K562 (cell line): ENCODE results near the gene TRIO. TPM values are rescaled to one million over a fixed set of nuclear protein-coding genes. Genes with fewer than 3 reads are reported as not detected.

Experiments used
- ATAC-seq: fragments of 200-7000 bp; cut with Tn5 transposase; 3 replicates; pipeline ENCODE4 v1.9.1; 2020; ENCODE audit warnings: moderate library complexity
- BruUV-seq: library from RNA; stranded (reverse); fragments of 400-500 nt; replicated peaks from 2 replicates; lab custom pipeline; 2021; lab: Mats Ljungman, UMichigan
- CTCF ChIA-PET: fragments of 300-600 bp; formaldehyde crosslinking; extraction: SDS; loops from one replicate; lab custom pipeline; 2021; ENCODE audit warnings: low intra/inter-chr PET ratio; lab: Yijun Ruan, JAX
- POLR2A ChIA-PET: fragments of 300-600, 350-650 bp; sonication (Branson Sonifier 250); formaldehyde crosslinking; extraction: SDS; loops from one replicate; lab custom pipeline; 2021; ENCODE audit warnings: antibody characterized with exemption, inconsistent platforms; lab: Yijun Ruan, JAX
- DNase-seq, 4 experiments: peaks; one replicate each; pipeline versions ENCODE4 v3.0.0 to v3.0.0-alpha.2; 2011 to 2018; ENCODE audit warnings: low spot score in 3 of 4, mixed read lengths in 3 of 4; ENCODE audit errors: extremely low read depth in 1 of 4
- FAIRE-seq: peaks from 2 replicates; lab custom pipeline; 2011; peaks lifted over from hg19 to GRCh38; lab: Jason Lieb, UNC
- H2AFZ ChIP-seq: 2 replicates; pipeline ENCODE4 v1.6.0; 2011; ENCODE audit warnings: low read depth, low read length, control low read depth, inconsistent platforms
- H3K27ac ChIP-seq: fragments of 200-600 bp; 3 replicates; pipeline ENCODE4 v1.8.0; 2011; ENCODE audit warnings: low read depth, mild to moderate bottlenecking, control low read depth, inconsistent platforms, low read length, moderate library complexity, mixed read lengths; ENCODE audit errors: extremely low read depth
- H3K27me3 ChIP-seq, 2 experiments: fragments of 300-600 bp in 1 of 2; 2 replicates in 1 of 2; 3 replicates in 1 of 2; pipeline versions ENCODE4 v1.6.0 to v1.8.0; 2011; ENCODE audit warnings: inconsistent platforms in 2 of 2, low read length in 2 of 2, mild to moderate bottlenecking in 1 of 2, mixed read lengths in 1 of 2, moderate library complexity in 1 of 2; ENCODE audit not compliant: control insufficient read depth in 2 of 2, insufficient read depth in 2 of 2
- H3K36me3 ChIP-seq: fragments of 300-600 bp; 3 replicates; pipeline ENCODE4 v1.8.0; 2011; ENCODE audit warnings: mild to moderate bottlenecking, low read length, inconsistent platforms; ENCODE audit not compliant: control insufficient read depth, insufficient read depth
- H3K4me1 ChIP-seq, 2 experiments: fragments of 200-600 bp in 1 of 2; replicated peaks in 1 of 2; 2 replicates in 1 of 2; 3 replicates in 1 of 2; pipeline versions ENCODE4 v1.5.1 to v1.8.0; 2011; ENCODE audit warnings: inconsistent platforms in 2 of 2, low read length in 2 of 2, mild to moderate bottlenecking in 1 of 2, mixed read lengths in 1 of 2, moderate library complexity in 1 of 2; ENCODE audit not compliant: control insufficient read depth in 2 of 2, insufficient read depth in 2 of 2
- H3K4me2 ChIP-seq: 2 replicates; pipeline ENCODE4 v1.6.1; 2011; ENCODE audit warnings: low read length, control low read depth, inconsistent platforms, mixed read lengths; ENCODE audit not compliant: insufficient read depth
- H3K4me3 ChIP-seq: fragments of 200-600 bp; sonication (generic), shearing (Covaris generic); 2 replicates; pipeline ENCODE4 v1.5.1; 2016; ENCODE audit warnings: control low read depth, inconsistent platforms
- H3K79me2 ChIP-seq: fragments of 200-600 bp; 3 replicates; pipeline ENCODE4 v1.8.0; 2011; ENCODE audit warnings: low read length, inconsistent platforms; ENCODE audit not compliant: control insufficient read depth, insufficient read depth
- H3K9ac ChIP-seq, 2 experiments: 2 replicates each; pipeline versions ENCODE4 v1.6.0 to v1.6.1; 2011; ENCODE audit warnings: low read depth in 2 of 2, low read length in 2 of 2, control low read depth in 1 of 2, inconsistent platforms in 1 of 2, mild to moderate bottlenecking in 1 of 2, mixed read lengths in 1 of 2; ENCODE audit not compliant: insufficient read depth in 1 of 2
- H3K9me1 ChIP-seq: one replicate; pipeline ENCODE4 v1.6.0; 2011; ENCODE audit warnings: inconsistent platforms, mild to moderate bottlenecking, low read length, moderate library complexity; ENCODE audit not compliant: control insufficient read depth, insufficient read depth
- H3K9me3 ChIP-seq: replicated peaks from 2 replicates; pipeline ENCODE4 v1.5.1; 2011; ENCODE audit warnings: low read depth, low read length, inconsistent platforms; ENCODE audit not compliant: control insufficient read depth, insufficient read depth
- H4K20me1 ChIP-seq: replicated peaks from 2 replicates; pipeline ENCODE4 v1.6.1; 2011; ENCODE audit warnings: low read length, inconsistent platforms, mixed read lengths; ENCODE audit not compliant: control insufficient read depth, insufficient read depth
- CGGBP1 ChIP-seq: fragments of 250-450 bp; sonication (Bioruptor Pico); IDR thresholded peaks from 2 replicates; pipeline ENCODE4 v1.9.0; 2021; ENCODE audit warnings: mild to moderate bottlenecking
- CHD1 ChIP-seq: fragments of 200-600 bp; sonication (generic); IDR thresholded peaks from one replicate; pipeline ENCODE4 v1.6.1; 2012; ENCODE audit warnings: mild to moderate bottlenecking, moderate library complexity, low read length, inconsistent platforms
- CHD2 ChIP-seq: IDR thresholded peaks from 2 replicates; pipeline ENCODE4 v1.6.1; 2011; ENCODE audit warnings: low read depth, low read length
- CSDE1 ChIP-seq, 2 experiments: fragments of 450-650 bp; IDR thresholded peaks; 2 replicates each; pipeline ENCODE4 v1.6.1; 2016; ENCODE audit warnings: mild to moderate bottlenecking in 1 of 2
- DEAF1 ChIP-seq: fragments of 450-650 bp; formaldehyde crosslinking; IDR thresholded peaks from 2 replicates; pipeline ENCODE4 v1.4.0; 2020; ENCODE audit warnings: mild to moderate bottlenecking, moderate library complexity
- E2F3 ChIP-seq: fragments of 250-450 bp; sonication (Bioruptor Pico); IDR thresholded peaks from 2 replicates; pipeline ENCODE4 v1.4.0; 2020; ENCODE audit warnings: mild to moderate bottlenecking
- GATAD2A ChIP-seq: fragments of 450-650 bp; IDR thresholded peaks from 2 replicates; pipeline ENCODE4 v1.6.1; 2017
- HDAC2 ChIP-seq: fragments of 450-650 bp; IDR thresholded peaks from 2 replicates; pipeline ENCODE4 v1.6.1; 2016; ENCODE audit warnings: mild to moderate bottlenecking
- JUND ChIP-seq, 2 experiments: IDR thresholded peaks; 2 replicates in 1 of 2; 3 replicates in 1 of 2; pipeline ENCODE4 v1.6.1; 2011; ENCODE audit warnings: borderline replicate concordance in 2 of 2, low read depth in 2 of 2, low read length in 2 of 2, improper control_type of control experiment in 1 of 2, missing biosample characterization in 1 of 2, missing genetic modification characterization in 1 of 2, missing genetic modification reagents in 1 of 2
- MTA2 ChIP-seq: fragments of 450-650 bp; IDR thresholded peaks from 2 replicates; pipeline ENCODE4 v1.6.1; 2016; ENCODE audit warnings: low read depth
- NFIC ChIP-seq: fragments of 450-650 bp; IDR thresholded peaks from 2 replicates; pipeline ENCODE4 v1.6.1; 2017; ENCODE audit warnings: mild to moderate bottlenecking, inconsistent platforms
- NONO ChIP-seq, 2 experiments: fragments of 200-400 bp in 1 of 2; fragments of 450-650 bp in 1 of 2; formaldehyde crosslinking in 1 of 2; IDR thresholded peaks; 2 replicates each; pipeline ENCODE4 v1.6.1; 2017; ENCODE audit warnings: low read depth in 2 of 2, mild to moderate bottlenecking in 2 of 2, moderate library complexity in 2 of 2, low read length in 1 of 2
- PTBP1 ChIP-seq: fragments of 200-400 bp; formaldehyde crosslinking; IDR thresholded peaks from 2 replicates; pipeline ENCODE4 v1.6.1; 2017; ENCODE audit warnings: low read depth, low read length
- TSC22D4 ChIP-seq: fragments of 450-650 bp; IDR thresholded peaks from 2 replicates; pipeline ENCODE4 v1.6.1; 2016; ENCODE audit warnings: missing genetic modification characterization, missing biosample characterization, control low read depth
- ZNF699 ChIP-seq: fragments of 250-450 bp; sonication (Bioruptor Pico); IDR thresholded peaks from 2 replicates; pipeline ENCODE4 v1.8.0; 2021; ENCODE audit warnings: mild to moderate bottlenecking, moderate library complexity; ENCODE audit not compliant: insufficient replicate concordance
- ZNF717 ChIP-seq: fragments of 250-450 bp; sonication (Bioruptor Pico); IDR thresholded peaks from 2 replicates; pipeline ENCODE4 v1.5.0; 2021
- WGBS: fragments of 100-300 bp; shearing (Covaris generic); methylation state at CpG from one replicate; pipeline ENCODE4 v1.1.6; 2016; ENCODE audit warnings: low coverage, mixed read lengths; ENCODE audit not compliant: insufficient coverage; ENCODE audit errors: missing lambda C conversion rate; 5-methylcytosine and 5-hydroxymethylcytosine counted together
- in situ Hi-C: fragments of 300-500 bp; cut with MboI; formaldehyde crosslinking; loops from 4 replicates; pipeline ENCODE4 v1.15.0; 2018; ENCODE audit warnings: inconsistent platforms, mixed read lengths
- intact Hi-C: fragments of 100-400 bp; cut with micrococcal nuclease; formaldehyde crosslinking; loops from 2 replicates; pipeline ENCODE4 v1.14.2; 2022
- polyA plus RNA-seq, 8 experiments: library from polyadenylated mRNA; depleted of rRNA in 4 of 8; stranded (reverse) in 5 of 8; unstranded in 3 of 8; fragments of >200 nt; fragmentation: Nextera tagmentation in 2 of 8; fragmentation: Illumina TruSeq in 1 of 8; extraction: Ambion mirVana in 2 of 8; extraction: Trizol in 1 of 8; gene quantifications; 2 replicates each; pipeline versions ENCODE4 v1.2.1 to v1.2.3, GENCODE V29; 2011 to 2014; ENCODE audit warnings: inconsistent platforms in 1 of 8, missing spikeins in 1 of 8
- total RNA-seq, 7 experiments: library from RNA; depleted of rRNA in 6 of 7; stranded (reverse); fragments of >200 nt in 6 of 7; fragmentation: Illumina TruSeq in 2 of 7; extraction: Trizol in 2 of 7; gene quantifications; 2 replicates each; pipeline versions ENCODE4 v1.2.1 to v1.2.3, GENCODE V29; 2011 to 2021; ENCODE audit warnings: low replicate concordance in 1 of 7
- TF ChIP-seq, protein P1 (sequence below): fragments of 200-800 bp; sonication (Bioruptor generic); IDR thresholded peaks from 2 replicates; pipeline ENCODE4 v1.6.1; 2017; ENCODE audit warnings: missing genetic modification characterization, missing compliant biosample characterization

Gene TRIO
- total and polyA plus RNA-seq, 9 of the 15 experiments (the other 6 are each of a cell fraction or from before 2014, with no cell fraction given): 0.24 to 5.0 (median 1.1) TPM

DNA sequence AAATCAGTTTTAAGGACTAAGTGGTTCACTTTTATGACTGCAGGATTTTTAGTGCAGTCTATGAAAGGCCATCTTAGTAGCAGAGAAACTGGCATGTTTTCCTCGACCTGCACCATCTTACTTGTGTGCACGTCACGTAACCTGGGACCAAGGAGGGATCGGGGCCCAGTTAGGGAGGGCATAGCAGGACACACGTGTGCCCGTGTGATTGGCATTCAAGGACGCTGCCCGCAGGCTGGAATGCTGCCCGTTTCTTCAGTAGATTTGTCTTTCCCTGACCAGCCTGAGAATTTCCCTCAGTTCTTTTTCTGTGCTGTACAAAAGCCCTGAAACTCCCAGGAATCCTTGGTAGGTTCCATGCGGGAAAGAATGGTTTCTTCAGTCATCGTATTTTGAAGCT is 196.3 kb downstream of the TRIO start (continued):
- TF ChIP-seq, protein P1, sequence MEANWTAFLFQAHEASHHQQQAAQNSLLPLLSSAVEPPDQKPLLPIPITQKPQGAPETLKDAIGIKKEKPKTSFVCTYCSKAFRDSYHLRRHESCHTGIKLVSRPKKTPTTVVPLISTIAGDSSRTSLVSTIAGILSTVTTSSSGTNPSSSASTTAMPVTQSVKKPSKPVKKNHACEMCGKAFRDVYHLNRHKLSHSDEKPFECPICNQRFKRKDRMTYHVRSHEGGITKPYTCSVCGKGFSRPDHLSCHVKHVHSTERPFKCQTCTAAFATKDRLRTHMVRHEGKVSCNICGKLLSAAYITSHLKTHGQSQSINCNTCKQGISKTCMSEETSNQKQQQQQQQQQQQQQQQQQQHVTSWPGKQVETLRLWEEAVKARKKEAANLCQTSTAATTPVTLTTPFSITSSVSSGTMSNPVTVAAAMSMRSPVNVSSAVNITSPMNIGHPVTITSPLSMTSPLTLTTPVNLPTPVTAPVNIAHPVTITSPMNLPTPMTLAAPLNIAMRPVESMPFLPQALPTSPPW (CRISPR knock-in tag): no peak
- TF ChIP-seq CGGBP1 (CRISPR knock-in tag): no peak

DNA sequence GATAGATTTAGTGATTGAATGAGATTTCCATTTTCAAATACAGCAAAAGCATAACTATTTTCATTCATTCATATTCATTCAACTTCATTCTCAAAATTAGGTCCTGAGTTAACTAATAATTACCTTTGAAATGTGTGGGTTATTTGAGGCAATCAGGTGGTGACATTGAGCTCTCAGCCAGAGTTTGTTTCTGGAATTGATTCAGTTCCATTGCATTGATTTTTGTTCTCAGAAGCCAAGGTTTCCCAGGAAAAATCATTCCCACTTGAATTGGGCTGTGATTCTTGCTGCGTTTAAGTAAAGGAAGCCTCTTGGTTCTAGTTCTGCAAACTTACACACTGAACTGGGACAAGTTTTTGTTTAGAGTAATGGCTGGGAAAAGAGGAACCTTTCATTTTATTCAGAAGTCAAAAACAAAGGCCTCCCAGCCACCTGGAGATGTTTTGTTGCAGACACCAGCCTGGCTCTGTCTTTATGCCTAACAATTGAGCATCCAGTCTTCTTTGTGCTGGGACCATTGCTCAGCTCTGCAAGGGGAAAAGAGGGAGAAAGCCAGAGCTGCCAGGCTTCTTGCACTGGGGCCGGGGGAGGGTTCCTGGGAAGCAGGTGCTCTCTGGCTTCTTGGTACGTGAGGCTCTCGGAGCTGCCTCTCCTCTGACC is 198.6 kb downstream of the TRIO start:
- FAIRE-seq (no peak), DNase-seq (no peak), ATAC-seq (no peak)
- BruUV-seq: no TSS peak
- TF ChIP-seq CHD1 (no peak), PTBP1 (no peak), MTA2 (no peak), GATAD2A (no peak), TSC22D4 (tag) (no peak), CSDE1 (IDR thresholded peaks at IDR 0.05) (no peak), ZNF717 (CRISPR knock-in tag) (no peak), DEAF1 (CRISPR knock-in tag) (no peak), HDAC2 (no peak), ZNF699 (CRISPR knock-in tag) (no peak), E2F3 (CRISPR knock-in tag) (no peak), NONO (IDR thresholded peaks at IDR 0.05; ENCODE audit: low read depth in 2 of 2, low read length in 1 of 2) (no peak), NFIC (no peak), JUND (IDR thresholded peaks at IDR 0.05; ENCODE audit: borderline replicate concordance, low read depth, low read length) (no peak), JUND (tag; IDR thresholded peaks at IDR 0.05; ENCODE audit: borderline replicate concordance, low read depth, low read length) (no peak), CHD2 (no peak)
- no peaks in the 10 kb centered on the region for H3K79me2 ChIP-seq
- H3K4me3 ChIP-seq: no peak overlapping the region
- no peaks in the 10 kb centered on the region for H3K9me1 ChIP-seq
- H3K9me3 ChIP-seq: no peaks in the 10 kb centered on the region
- H3K36me3 ChIP-seq: no peaks in the 10 kb centered on the region
- WGBS: 0% methylated on average over 4 of the region's 4 CpGs
- H3K27me3 ChIP-seq: peaks cover 3 to 34% of the 10 kb centered on the region in 2 experiments; a peak in 3 of 5 replicates
- no peaks in the 10 kb centered on the region; the same call in 1 of the 2 replicates for H4K20me1 ChIP-seq
- ChIA-PET CTCF (no interaction called here), POLR2A (no interaction called here)
- H2AFZ ChIP-seq: no peak overlapping the region
- no peak overlapping the region for H3K27ac ChIP-seq
- H3K4me2 ChIP-seq: no peak overlapping the region
- intact Hi-C loops: no loop called here
- H3K9ac ChIP-seq: no peak overlapping the region
- no peaks in the 10 kb centered on the region for H3K4me1 ChIP-seq
- in situ Hi-C loops: no loop called here
